GM12892 (cell line): ENCODE results near the gene MERTK.

Experiments
- POLR2A ChIP-seq: IDR thresholded peaks from 2 replicates; pipeline ENCODE4 v1.6.1; 2011; ENCODE audit warnings: low read depth, low read length, control low read depth
- POLR2AphosphoS5 ChIP-seq: IDR thresholded peaks from 2 replicates; pipeline ENCODE4 v1.6.1; 2011; ENCODE audit warnings: low read depth, low read length, control low read depth
- TAF1 ChIP-seq: IDR thresholded peaks from 2 replicates; pipeline ENCODE4 v1.6.1; 2011; ENCODE audit warnings: low read depth, mild to moderate bottlenecking, control low read depth, low read length, borderline replicate concordance

DNA sequence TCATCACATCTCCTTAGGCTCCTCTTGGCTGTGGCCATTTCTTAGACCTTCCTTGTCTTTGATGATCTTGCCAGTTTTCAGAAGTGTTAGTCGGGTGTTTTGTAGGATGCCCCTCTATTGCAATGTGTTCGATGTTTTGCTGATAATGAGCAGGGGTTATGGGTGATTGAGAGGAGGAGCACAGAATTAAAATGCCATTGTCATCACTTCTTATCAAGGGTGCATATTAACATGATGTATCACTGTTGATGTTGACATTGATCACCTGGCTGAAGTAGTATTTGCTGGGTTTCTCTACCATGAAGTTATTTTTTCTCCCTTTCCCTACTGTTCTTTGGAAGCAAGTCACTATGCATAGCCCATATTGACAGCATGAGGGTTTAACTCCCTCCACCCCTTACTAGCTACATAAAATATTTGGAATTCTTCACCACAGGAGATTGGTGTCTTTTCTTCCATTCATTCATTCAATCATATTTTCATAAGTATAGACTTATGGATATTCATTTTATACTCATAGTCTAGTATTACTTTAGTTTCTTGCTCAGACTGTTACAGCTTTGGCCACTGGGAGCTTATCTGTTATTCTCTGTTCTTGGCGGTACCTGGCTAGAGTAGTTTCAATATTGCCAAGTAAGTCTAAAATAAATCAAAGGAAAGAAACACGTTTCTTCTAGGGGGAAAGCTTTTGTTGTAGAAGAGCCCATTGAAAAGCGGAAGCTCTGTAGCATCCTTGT lies 102.2 kb downstream of the MERTK start:
- TF ChIP-seq POLR2A = no peak
- TF ChIP-seq POLR2AphosphoS5 = no peak
- no peak for TF ChIP-seq TAF1
